ENCODE measurements around the gene ZNF217.
"Not testable (repeated sequence)": the region's sequence is repeated elsewhere in the genome, so short reads cannot be mapped to it uniquely, and the experiment has no call there.

The ZNF217 gene

GRCh38 chr20:53523615-53524014 lies 70.0 kb downstream of the ZNF217 start:
- not testable (repeated sequence) for DNase-seq

GRCh38 chr20:53522696-53523095 lies 70.9 kb downstream of the ZNF217 start:
- no peak for DNase-seq

- no peak for DNase-seq
Measured at GRCh38 chr20:53522026-53522425, 71.6 kb downstream of the ZNF217 start.

- DNase-seq, result not testable (repeated sequence)
Measured at GRCh38 chr20:53521421-53521820, 72.2 kb downstream of the ZNF217 start.

- no peak for DNase-seq
Measured at GRCh38 chr20:53517146-53517545, 76.5 kb downstream of the ZNF217 start.

All from eye (tissue), 1 donor.